Central memory CD8-positive, alpha-beta T cell (primary cell): ENCODE data around the gene EAF2.

Experiments used
- ATAC-seq: fragments of 150-1000 bp; cut with Tn5 transposase; replicated peaks from 2 replicates; pipeline ENCODE4 v1.10.0; 2022; ENCODE audit warnings: mild to moderate bottlenecking, moderate FRiP score, moderate number of reproducible peaks; ENCODE audit not compliant: poor library complexity, severe bottlenecking; ENCODE audit errors: extremely low read depth
- DNase-seq, 2 donors: peaks; one replicate each; pipeline ENCODE4 v3.0.0; 2021; ENCODE audit warnings: low spot score in 2 of 2
- H3K27ac Mint-ChIP-seq: one replicate; pipeline ENCODE4 v1.8.0; 2022; ENCODE audit warnings: low read depth, mild to moderate bottlenecking, moderate library complexity, mixed read lengths
- H3K27me3 Mint-ChIP-seq: one replicate; pipeline ENCODE4 v1.8.0; 2022; ENCODE audit warnings: mixed read lengths
- H3K36me3 Mint-ChIP-seq: one replicate; pipeline ENCODE4 v1.8.0; 2022; ENCODE audit warnings: mild to moderate bottlenecking, moderate library complexity, mixed read lengths; ENCODE audit not compliant: insufficient read depth
- H3K4me1 Mint-ChIP-seq: one replicate; pipeline ENCODE4 v1.8.0; 2022; ENCODE audit warnings: mixed read lengths
- H3K4me3 Mint-ChIP-seq: one replicate; pipeline ENCODE4 v1.8.0; 2022; ENCODE audit warnings: mild to moderate bottlenecking, moderate library complexity, mixed read lengths
- H3K9me3 Mint-ChIP-seq: one replicate; pipeline ENCODE4 v1.8.0; 2022; ENCODE audit warnings: mixed read lengths

Gene EAF2

GRCh38 chr3:121871430-121871829 lies 36.4 kb downstream of the EAF2 start:
- no peak for ATAC-seq
- Mint-ChIP-seq H3K27ac (no peak overlapping the region), H3K36me3 (peaks cover 2% of the 10 kb centered on the region)

DNA sequence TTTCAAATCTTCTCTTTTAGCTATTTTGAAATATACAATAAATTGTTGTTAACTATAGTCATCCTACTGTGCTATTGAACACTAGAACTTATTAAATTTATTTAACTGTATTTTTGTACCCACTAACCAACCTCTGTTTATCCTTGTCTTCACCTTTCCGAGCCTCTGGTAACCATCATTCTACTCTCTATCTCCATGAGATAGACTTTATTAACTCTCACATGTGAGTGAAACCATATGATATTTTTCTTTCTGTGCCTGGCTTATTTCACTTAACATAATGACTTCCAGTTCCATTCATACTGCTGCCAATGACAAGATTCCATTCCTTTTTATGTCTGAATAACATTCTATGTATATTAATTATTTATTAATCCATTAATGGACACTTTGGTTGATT lies 43.4 kb downstream of the EAF2 start:
- no peaks in the 10 kb centered on the region for H3K4me1 Mint-ChIP-seq

More at GRCh38 chr3:121871430-121871829, 36.4 kb downstream of the EAF2 start:
- Mint-ChIP-seq H3K27me3 (no peaks in the 10 kb centered on the region), H3K9me3 (no peaks in the 10 kb centered on the region), H3K4me1 (no peaks in the 10 kb centered on the region), H3K4me3 (no peak overlapping the region)
- no peak for DNase-seq

GRCh38 chr3:121883507-121883906 lies 48.5 kb downstream of the EAF2 start:
- H3K36me3 Mint-ChIP-seq: no peaks in the 10 kb centered on the region
- ATAC-seq (no peak), DNase-seq (no peak)
- no peak overlapping the region for H3K27ac Mint-ChIP-seq
- no peaks in the 10 kb centered on the region for H3K27me3 Mint-ChIP-seq
- H3K4me3 Mint-ChIP-seq: no peak overlapping the region
- no peaks in the 10 kb centered on the region for H3K4me1 Mint-ChIP-seq
- H3K9me3 Mint-ChIP-seq: no peaks in the 10 kb centered on the region

More for the DNA sequence above, 43.4 kb downstream of the EAF2 start:
- no peak for ATAC-seq
- Mint-ChIP-seq H3K4me3 (no peak overlapping the region), H3K36me3 (no peaks in the 10 kb centered on the region), H3K9me3 (no peaks in the 10 kb centered on the region), H3K27me3 (no peaks in the 10 kb centered on the region), H3K27ac (no peak overlapping the region)
- DNase-seq: no peak

- DNase-seq: no peak
- ATAC-seq: no peak
Measured at GRCh38 chr3:121885386-121885785, 50.4 kb downstream of the EAF2 start.

GRCh38 chr3:121894301-121894990 lies 59.4 kb downstream of the EAF2 start, which contains the start of gene SLC15A2:
TSS of gene SLC15A2 (plus strand) at chr3:121894401. CDS start at chr3:121894477, 76 bp downstream.
- ATAC-seq (no peak), DNase-seq (no peak)
- H3K27ac Mint-ChIP-seq: no peak within 1 kb of the TSS
- no peak within 1 kb of the TSS for H3K4me3 Mint-ChIP-seq
- no peaks in the 10 kb centered on the region for H3K9me3 Mint-ChIP-seq
- no peaks in the 10 kb centered on the region for H3K4me1 Mint-ChIP-seq
- no peaks in the 10 kb centered on the region for H3K27me3 Mint-ChIP-seq
- peaks cover 2% of the 10 kb centered on the region for H3K36me3 Mint-ChIP-seq

More at GRCh38 chr3:121885386-121885785, 50.4 kb downstream of the EAF2 start:
- Mint-ChIP-seq H3K36me3 (no peaks in the 10 kb centered on the region), H3K27ac (peak overlapping the region; percentile 4), H3K4me3 (no peak overlapping the region), H3K4me1 (no peaks in the 10 kb centered on the region), H3K9me3 (no peaks in the 10 kb centered on the region), H3K27me3 (no peaks in the 10 kb centered on the region)

DNA sequence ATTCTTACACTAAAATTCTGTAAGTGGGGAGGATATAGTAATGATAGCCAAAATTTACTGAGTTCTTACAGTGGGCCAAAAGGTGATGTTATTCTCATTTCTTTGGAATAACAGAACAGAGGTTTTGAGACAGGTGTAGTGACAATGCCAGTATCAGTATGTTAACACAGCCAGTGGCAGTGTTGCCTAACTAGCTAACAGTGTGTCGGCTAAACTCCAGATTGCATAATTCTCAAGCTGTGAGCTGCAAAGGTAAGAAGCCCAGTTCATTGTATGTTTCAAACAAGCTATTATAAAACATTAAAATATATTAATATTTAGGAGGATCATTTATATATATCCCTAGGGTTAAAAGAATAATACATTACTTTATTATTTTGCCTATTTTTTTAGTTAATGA lies 60.1 kb downstream of the EAF2 start:
- Mint-ChIP-seq H3K27ac (no peak overlapping the region), H3K4me3 (no peak overlapping the region)
- no peak for DNase-seq

GRCh38 chr3:121895736-121896135 lies 60.7 kb downstream of the EAF2 start:
- Mint-ChIP-seq H3K27me3 (no peaks in the 10 kb centered on the region), H3K27ac (no peak overlapping the region), H3K36me3 (peaks cover 2% of the 10 kb centered on the region), H3K9me3 (no peaks in the 10 kb centered on the region), H3K4me1 (no peaks in the 10 kb centered on the region), H3K4me3 (no peak overlapping the region)
- DNase-seq: no peak
- ATAC-seq: no peak

More for the DNA sequence above, 60.1 kb downstream of the EAF2 start:
- Mint-ChIP-seq H3K9me3 (no peaks in the 10 kb centered on the region), H3K27me3 (no peaks in the 10 kb centered on the region), H3K4me1 (no peaks in the 10 kb centered on the region), H3K36me3 (peaks cover 2% of the 10 kb centered on the region)
- no peak for ATAC-seq

GRCh38 chr3:121896823-121897222 lies 61.8 kb downstream of the EAF2 start:
- no peaks in the 10 kb centered on the region for H3K27me3 Mint-ChIP-seq
- H3K4me1 Mint-ChIP-seq: no peaks in the 10 kb centered on the region
- H3K27ac Mint-ChIP-seq: no peak overlapping the region
- no peak for DNase-seq
- no peak overlapping the region for H3K4me3 Mint-ChIP-seq
- no peak for ATAC-seq
- no peaks in the 10 kb centered on the region for H3K9me3 Mint-ChIP-seq
- peaks cover 2% of the 10 kb centered on the region for H3K36me3 Mint-ChIP-seq

DNA sequence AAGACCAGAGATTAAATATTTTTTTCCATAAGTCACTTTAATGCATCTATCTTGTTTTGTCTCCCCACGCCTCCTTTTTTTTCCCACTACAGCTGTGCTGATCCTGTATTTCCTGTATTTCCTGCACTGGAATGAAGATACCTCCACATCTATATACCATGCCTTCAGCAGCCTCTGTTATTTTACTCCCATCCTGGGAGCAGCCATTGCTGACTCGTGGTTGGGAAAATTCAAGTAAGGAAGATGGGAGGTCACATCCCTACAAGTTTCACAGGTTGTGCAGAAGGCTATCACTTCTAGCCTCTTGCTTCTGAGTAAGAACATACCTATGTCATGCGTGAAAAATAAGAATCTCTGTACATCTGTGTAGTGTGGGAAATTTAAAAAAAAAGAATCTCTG lies 62.3 kb downstream of the EAF2 start:
- no peak for DNase-seq
- no peaks in the 10 kb centered on the region for H3K9me3 Mint-ChIP-seq
- peaks cover 2% of the 10 kb centered on the region for H3K36me3 Mint-ChIP-seq
- H3K27ac Mint-ChIP-seq: no peak overlapping the region
- no peak for ATAC-seq
- no peaks in the 10 kb centered on the region for H3K27me3 Mint-ChIP-seq
- no peak overlapping the region for H3K4me3 Mint-ChIP-seq
- H3K4me1 Mint-ChIP-seq: no peaks in the 10 kb centered on the region

- Mint-ChIP-seq H3K36me3 (peaks cover 3% of the 10 kb centered on the region), H3K9me3 (peaks cover 3% of the 10 kb centered on the region), H3K27ac (no peak overlapping the region), H3K27me3 (no peaks in the 10 kb centered on the region), H3K4me3 (no peak overlapping the region), H3K4me1 (no peaks in the 10 kb centered on the region)
- DNase-seq (no peak), ATAC-seq (no peak)
Measured at GRCh38 chr3:121913305-121913990, 78.4 kb downstream of the EAF2 start.

GRCh38 chr3:121914081-121914998 lies 79.3 kb downstream of the EAF2 start:
- Mint-ChIP-seq H3K27ac (no peak overlapping the region), H3K4me3 (no peak overlapping the region), H3K9me3 (no peaks in the 10 kb centered on the region), H3K36me3 (peaks cover 3% of the 10 kb centered on the region), H3K27me3 (no peaks in the 10 kb centered on the region), H3K4me1 (no peaks in the 10 kb centered on the region)
- no peak for DNase-seq
- ATAC-seq: no peak

GRCh38 chr3:121916189-121916588 lies 81.2 kb downstream of the EAF2 start:
- no peaks in the 10 kb centered on the region for H3K4me1 Mint-ChIP-seq
- DNase-seq (no peak), ATAC-seq (no peak)
- no peaks in the 10 kb centered on the region for H3K9me3 Mint-ChIP-seq
- H3K4me3 Mint-ChIP-seq: no peak overlapping the region
- H3K27ac Mint-ChIP-seq: no peak overlapping the region
- H3K36me3 Mint-ChIP-seq: no peaks in the 10 kb centered on the region
- no peaks in the 10 kb centered on the region for H3K27me3 Mint-ChIP-seq
